NCI-H82 (cell line): ENCODE results near the gene NUP188.
"Not testable (repeated sequence)": the region's sequence is repeated elsewhere in the genome, so short reads cannot be mapped to it uniquely, and the experiment has no call there.

Source experiments
- DNase-seq: peaks from one replicate; lab custom pipeline; 2025; lab: John Stamatoyannopoulos, UW

NUP188 gene

DNA sequence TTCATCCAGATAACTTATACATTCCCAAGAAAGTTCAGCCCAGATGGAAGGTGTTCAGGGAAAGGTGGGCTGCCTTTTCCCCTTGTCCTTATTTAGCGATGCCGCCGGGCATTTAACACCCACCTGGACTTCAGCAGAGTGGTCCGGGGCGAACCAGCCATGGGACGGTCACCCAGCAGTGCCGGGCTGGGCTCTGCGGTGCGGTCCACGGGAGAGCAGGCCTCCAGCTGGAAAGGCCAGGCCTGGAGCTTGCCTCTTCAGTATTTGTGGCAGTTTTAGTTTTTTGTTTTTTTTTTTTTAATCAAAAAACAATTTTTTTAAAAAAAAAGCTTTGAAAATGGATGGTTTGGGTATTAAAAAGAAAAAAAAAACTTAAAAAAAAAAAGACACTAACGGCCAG is 30.8 kb upstream of the NUP188 start:
- DNase-seq = no peak

DNA sequence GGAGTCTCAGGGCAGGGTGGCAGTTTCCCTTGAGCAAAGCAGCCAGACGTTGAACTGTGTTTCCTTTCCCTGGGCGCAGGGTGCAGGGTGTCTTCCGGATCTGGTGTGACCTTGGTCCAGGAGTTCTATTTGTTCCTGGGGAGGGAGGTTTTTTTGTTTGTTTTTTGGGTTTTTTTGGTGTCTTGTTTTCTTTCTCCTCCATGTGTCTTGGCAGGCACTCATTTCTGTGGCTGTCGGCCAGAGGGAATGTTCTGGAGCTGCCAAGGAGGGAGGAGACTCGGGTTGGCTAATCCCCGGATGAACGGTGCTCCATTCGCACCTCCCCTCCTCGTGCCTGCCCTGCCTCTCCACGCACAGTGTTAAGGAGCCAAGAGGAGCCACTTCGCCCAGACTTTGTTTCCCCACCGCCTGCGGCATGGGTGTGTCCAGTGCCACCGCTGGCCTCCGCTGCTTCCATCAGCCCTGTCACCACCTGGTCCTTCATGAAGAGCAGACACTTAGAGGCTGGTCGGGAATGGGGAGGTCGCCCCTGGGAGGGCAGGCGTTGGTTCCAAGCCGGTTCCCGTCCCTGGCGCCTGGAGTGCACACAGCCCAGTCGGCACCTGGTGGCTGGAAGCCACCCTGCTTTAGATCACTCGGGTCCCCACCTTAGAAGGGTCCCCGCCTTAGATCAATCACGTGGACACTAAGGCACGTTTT is 30.2 kb upstream of the NUP188 start:
- DNase-seq = no peak

GRCh38 chr9:128918921-128919320 is 28.6 kb upstream of the NUP188 start:
- no peak for DNase-seq

DNA sequence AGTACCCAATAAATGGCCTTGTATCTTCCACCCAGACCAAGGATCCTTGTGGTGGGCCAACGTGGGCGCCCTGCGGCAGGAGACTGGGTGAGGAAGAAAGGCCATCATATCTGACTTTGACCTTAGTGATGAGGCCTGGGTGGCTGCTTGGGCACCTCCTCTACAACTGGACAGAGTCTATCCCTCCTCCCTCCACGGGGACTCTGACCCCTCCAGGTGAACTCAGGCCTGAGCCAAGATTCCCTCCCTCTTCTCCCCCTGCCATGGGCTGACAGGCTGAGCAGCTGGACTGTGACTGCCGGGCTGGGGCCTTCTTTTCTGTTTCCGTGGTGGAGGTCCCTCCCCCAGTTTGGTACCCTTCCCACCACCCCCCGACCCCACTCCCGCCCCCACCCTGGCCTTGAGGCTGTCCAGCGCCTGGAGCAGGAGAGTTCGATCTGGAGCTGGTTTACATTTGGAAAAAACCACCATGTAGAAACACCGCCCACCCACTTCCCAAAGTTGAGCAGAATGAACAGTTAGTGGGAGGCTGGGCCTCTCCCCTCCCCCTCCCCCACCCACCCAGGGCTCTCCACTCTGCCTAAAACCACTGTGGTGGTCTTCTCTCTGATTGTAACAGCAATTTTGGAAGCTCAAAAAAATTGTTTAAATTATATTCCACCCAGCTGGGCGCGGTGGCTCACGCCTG is 28.0 kb upstream of the NUP188 start:
- DNase-seq = no peak

DNA sequence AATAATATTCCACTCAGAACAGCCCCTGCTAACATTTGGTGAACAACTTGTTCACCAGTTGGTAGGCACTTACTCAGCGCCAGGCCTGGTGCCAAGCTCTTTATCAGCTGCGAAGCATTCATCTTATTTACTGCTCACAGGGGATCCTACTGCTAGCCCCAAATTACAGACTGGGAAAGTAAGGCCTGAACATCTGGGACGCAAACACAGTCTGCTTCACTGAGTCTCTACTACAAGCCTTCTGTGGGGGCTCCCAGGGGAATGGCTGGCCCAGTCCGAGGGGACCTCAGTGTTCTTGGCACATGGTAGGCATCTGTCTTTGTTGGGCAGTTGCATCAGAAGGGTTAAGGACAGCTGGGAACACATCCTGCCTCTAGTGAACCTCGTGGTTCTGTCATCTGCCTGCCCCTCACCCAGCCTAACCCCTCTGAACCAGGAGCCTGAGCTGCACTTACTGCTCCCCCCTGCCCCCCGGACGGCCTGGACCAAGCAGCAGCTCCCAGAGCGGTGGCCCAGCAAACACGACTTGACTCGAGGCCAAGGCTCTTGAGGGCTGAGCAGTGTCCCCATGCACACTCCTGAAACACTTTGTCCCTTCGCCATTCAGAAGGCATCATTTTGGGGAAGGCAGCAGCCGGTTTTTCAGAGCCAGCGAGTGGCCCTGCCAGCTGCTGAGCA is 27.0 kb upstream of the NUP188 start, which contains the start of gene PHYHD1:
TSS of gene PHYHD1 (plus strand) at position 602 of the 678 bp plus-strand sequence. CDS start 1,342 bp downstream, outside the sequence.
- DNase-seq = peak; percentile 89

DNA sequence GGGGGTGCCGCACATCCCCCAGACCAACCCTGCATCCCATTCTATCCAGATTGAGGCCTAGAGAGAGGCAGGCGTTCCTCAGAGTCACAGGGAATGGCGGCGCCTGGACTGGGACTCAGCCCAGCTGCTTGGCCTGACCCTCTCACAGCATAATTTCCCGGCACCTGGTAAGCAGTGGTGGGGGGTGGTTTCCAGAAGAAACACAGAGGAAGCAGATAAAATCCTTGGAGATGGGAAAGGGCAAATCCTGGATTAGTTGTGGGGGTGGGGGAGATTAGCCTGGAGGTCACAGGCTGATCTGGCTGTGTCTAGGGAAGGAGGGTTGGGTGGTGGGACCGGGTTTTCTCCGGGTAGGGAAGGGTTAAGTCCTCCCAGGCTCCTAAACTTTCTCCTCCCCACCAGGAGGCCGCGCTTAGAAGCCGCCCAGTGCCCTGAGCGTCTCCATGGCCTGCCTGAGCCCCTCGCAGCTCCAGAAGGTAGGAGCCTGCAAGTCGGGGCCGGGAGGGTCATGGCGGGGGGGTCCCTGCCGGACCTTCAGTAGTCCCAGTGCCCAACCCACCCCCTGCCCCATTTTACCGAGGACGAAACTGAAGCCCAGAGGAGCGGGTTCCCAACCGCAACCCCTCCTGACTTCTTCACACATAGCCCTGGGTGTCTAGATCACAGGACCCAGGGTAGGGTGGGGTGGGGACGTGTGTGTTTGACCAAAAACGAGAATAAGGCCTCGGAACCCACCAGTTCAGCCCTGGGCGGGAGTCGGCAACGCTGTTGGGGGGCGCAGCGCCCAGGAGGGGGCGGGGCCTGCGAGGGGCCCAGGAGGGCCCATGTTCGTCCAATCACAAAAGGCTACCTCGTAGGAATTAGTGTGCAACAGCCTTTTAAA is 25.4 kb upstream of the NUP188 start:
- peak; percentile 99 for DNase-seq

DNA sequence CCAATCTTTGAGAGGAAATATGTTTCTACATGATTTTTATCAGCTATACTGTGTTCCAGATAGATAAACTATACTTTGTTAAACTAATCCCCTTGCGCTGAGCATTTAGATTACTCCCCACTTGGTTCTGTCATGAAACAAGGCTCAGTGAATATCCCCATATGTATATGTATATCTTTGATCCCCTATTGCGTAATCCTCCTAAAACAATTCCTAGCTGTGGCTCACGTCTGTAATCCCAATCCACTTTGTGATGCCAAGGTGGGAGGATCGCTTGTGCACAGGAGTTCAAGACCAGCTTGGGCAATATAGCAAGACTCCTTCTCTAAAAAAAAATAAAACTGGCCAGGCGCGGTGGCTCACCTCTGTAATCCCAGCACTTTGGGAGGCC is 24.0 kb upstream of the NUP188 start:
- DNase-seq = peak; percentile 76

DNA sequence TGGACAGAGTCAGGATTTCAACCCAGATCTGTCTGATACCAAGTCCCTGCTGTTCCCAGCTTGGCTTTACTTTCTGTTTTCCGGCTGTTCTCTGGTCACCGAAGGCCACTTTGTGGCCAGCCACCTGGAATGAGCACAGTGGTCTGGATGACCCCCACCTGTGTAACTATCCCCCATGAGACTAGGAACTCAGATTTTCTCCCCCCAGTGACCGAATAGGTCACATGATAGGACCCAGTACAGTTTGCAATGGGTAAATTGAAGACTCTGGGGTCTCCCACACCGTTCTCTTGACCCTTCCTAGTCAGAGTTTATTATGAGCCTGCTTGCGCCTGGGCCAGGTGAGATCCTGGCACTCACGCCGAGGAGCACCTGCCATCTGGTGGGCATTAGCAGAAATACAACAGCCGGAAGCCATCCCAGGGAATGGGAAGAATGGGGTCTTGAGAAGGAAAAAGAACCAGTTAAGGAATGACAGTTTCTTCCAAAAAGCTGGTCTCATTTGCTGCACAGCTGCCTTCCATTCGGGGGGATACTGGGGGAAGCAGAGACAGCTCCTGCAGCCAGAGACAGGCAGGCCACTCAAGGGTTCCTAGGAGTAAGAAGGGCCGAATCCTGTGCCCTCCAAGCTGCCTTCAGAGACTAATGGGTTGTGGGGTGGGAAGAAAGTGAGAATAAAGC is 19.6 kb upstream of the NUP188 start:
- DNase-seq = peak; percentile 79

DNA sequence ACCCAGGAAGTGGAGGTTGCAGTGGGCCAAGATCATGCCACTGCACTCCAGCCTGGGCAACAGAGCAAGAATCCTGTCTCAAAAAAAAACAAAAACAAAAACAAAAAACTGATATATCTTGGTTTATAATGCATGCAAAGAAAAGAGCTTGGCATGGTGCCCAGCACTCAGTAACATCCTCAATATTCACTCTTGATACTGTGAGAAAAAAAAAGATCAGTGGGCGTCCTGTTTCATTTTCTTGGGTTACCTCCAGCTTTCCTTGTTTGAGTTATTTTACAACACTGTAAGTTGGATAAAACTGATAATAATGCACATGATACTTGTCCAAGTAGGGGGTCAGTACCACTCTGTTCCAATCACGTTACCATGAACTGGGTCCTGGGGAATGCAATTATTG is 18.9 kb upstream of the NUP188 start:
- no peak for DNase-seq

DNA sequence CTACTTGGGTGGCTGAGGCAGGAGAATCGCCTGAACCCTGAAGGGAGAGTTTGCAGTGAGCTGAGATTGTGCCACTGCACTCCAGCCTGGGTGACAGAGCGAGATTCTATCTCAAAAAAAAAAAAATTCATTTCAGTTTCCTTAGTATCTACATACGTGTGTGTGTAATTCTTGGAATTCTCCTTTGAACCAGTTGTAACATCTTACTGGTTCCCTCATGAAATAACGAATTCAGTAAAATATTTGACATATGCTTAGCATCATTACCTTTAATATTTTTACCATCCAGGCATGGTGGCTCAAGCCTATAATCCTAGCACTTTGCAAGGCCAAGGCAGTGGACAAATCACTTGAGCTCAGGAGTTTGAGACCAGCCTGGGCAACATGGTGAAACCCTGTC is 17.9 kb upstream of the NUP188 start:
- DNase-seq = no peak

DNA sequence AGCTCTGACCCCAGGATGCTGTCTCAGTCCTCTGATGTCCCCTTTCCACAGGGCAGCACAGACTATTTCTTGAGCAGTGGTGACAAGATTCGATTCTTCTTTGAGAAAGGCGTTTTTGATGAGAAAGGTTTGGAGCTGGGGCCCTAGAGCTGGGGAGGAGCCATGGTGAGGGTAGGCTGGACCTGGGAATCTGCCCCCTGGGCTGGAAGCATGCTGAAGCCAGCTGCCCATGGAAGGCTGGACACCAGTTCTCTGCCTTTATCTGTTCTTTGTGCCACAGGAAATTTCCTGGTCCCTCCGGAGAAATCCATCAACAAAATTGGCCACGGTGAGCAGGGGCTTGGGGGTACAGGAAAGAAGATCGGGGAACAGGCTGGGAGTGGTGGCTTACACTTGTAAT is 13.8 kb upstream of the NUP188 start:
- DNase-seq = no peak

DNA sequence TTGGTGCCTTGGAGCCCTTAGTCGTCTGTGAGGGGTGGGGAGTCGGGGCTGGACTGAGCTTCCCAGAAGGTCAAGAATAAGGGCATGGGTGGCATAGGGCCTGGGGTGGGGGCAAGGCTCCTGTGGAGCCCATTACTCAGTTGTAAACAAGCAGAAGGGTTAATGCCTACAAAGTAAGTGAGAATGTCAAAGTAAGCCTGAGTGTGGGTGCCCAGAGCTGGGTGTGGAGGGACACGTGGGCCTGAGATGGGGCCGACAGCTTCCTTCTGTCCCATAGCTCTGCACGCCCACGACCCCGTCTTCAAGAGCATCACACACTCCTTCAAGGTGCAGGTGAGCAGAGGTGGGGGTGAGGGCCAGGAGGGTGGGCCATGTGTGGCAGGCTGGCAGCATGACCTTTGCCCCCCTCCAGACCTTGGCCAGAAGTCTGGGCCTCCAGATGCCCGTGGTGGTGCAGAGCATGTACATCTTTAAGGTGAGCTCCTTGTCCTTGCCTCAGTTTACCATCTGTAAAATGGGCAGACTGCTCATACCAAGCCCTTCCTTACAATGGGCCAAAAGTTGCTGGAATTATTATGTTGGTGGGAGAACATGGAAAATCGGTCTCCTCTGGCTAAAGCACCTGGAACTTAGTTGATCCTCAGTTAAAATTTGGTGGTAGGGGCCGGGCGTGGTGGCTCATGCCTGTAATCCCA is 11.2 kb upstream of the NUP188 start:
- no peak for DNase-seq

DNA sequence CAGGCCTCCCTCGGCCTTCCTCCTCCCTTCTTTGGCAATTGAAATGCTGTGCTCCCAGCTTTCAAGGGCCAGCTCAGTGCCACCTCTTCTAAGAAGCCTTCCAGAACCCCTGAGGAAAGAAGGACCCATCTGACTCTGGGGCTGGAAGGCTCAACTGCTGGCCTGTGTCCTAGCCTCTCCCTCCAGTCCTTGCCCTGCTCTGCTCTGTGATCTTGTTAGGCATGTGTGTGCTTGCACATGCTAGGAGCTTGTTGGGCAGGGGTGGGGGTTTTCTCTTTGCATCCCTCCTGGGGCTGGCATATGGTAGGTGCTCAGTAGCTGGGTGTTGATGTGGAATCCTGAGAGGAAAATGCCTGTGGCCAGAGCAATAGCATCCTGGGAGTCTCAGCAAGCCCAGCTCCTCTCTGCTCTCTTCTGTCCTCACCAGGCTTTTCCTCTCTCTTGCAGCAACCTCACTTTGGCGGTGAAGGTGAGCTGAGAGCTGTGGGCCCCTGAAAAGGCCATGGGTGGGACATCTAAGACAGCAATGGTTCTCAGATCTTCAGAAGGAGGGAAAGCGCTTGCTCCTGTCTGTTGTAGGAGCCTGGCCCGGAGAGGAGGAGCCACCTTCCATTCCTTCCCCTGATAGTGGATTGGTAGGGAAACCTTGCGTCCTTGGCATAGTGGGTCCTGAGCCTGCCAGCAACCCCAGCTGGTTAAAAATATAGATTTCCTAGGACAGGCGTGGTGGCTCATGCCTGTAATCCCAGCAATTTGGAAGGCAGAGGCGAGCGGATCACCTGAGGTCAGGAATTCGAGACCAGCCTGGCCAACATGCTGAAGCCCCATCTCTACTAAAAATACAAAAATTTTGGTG is 10.0 kb upstream of the NUP188 start:
- DNase-seq = peak; percentile 52

DNA sequence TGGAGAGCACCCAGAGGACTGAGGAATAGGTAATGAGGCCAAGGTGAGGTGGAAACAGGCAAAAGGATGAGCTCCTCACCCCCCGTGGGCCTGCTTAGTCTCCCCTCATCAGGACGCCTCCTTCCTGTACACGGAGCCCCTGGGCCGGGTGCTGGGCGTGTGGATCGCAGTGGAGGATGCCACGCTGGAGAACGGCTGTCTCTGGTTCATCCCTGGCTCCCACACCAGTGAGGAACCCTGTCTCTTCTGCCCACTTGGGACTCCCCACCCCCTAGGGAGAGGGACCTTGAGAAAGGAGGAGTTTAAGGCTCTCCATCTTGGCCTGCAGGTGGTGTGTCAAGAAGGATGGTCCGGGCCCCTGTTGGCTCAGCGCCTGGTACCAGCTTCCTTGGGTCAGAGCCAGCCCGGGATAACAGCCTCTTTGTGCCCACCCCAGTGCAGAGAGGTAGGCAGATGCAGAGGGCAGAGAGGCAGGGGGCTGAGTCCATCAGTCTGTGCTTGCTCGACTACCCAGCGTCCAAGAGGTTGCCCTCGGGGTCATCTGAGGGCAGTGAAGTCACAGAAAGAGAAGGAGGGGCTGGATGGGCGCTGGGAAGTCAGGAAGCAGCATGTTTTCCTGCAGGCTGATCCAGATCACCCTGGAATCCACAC is 7.1 kb upstream of the NUP188 start:
- peak; percentile 29 for DNase-seq

- DNase-seq = no peak
These were observed 6.3 kb upstream of the NUP188 start for GRCh38 chr9:128940946-128941755.

DNA sequence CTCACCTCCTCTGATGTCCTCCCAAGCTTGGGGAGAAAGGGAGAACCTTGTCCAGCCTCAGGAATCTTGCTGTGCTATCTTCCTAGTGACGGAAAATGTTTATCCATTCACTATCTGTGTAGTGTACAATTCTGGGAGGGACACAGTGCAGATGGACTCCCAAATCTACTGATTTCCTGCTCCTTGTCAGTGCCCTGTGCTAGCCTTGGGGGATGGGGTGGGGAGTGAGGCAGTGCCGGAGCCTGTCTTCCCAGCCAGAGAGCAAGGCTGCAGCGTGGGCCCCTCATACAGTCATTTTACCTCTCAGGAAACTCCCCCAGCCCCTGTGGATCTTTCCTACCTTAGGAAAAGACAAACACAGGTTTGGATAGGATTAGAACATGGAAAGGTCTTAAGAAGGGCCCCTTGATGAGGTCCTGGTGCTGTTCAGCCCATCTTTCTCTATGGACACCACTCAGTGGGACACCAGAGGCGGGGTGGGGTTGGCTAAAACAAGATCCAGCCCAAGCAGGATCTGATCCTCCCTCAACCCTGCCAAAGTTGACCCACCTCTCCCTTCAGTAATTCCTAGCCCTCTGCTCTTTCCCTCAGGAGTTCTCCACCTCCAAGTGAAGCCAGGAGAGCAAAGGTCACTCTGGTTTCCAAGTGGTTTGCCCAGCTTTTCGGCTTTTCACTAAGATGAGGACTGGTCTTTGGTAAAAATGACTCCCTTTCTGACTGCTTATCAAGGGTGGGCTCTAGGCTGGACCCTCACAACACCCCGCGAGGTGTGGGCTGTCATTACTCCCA is 3.5 kb upstream of the NUP188 start:
- no peak for DNase-seq

- not testable (repeated sequence) for DNase-seq
These were observed 2.5 kb upstream of the NUP188 start for GRCh38 chr9:128944966-128945365.
